Endometrial microvascular endothelial cells (primary cell): ENCODE results near the gene SPARCL1. TPM values are rescaled to one million over a fixed set of nuclear protein-coding genes. Genes with fewer than 3 reads are reported as not detected.
"Not testable (repeated sequence)": the region's sequence is repeated elsewhere in the genome, so short reads cannot be mapped to it uniquely, and the experiment has no call there.

Experiments
- in situ Hi-C: cut with HindIII; loops from 2 replicates; pipeline ENCODE4 v1.10.0; 2017; ENCODE audit warnings: low sequenced_read_pairs, low pct_unique_long_range_greater_than_20kb; ENCODE audit errors: inconsistent ontology term
- total RNA-seq: library from RNA; depleted of rRNA; stranded (reverse); fragments of >200 nt; gene quantifications from one replicate; pipeline ENCODE4 v1.2.3, GENCODE V29; 2015; ENCODE audit errors: inconsistent ontology term

SPARCL1 gene
- total RNA-seq, 1 donor from 2014 or later = 4.4 TPM

- in situ Hi-C loops = no loop called here
These were observed 59.8 kb downstream of the SPARCL1 start for GRCh38 chr4:87469390-87469789.

- in situ Hi-C loops = no loop called here
These were observed 63.3 kb downstream of the SPARCL1 start for GRCh38 chr4:87465739-87466366.

- in situ Hi-C loops = no loop called here
These were observed 67.1 kb downstream of the SPARCL1 start for GRCh38 chr4:87462102-87462501.

GRCh38 chr4:87461281-87461700 lies 67.9 kb downstream of the SPARCL1 start:
- in situ Hi-C loops = no loop called here

GRCh38 chr4:87458913-87459312 lies 70.3 kb downstream of the SPARCL1 start:
- in situ Hi-C loops = no loop called here

- in situ Hi-C loops = no loop called here
These were observed 77.6 kb downstream of the SPARCL1 start for GRCh38 chr4:87451537-87451936.

- in situ Hi-C loops = not testable (repeated sequence)
These were observed 82.8 kb downstream of the SPARCL1 start for GRCh38 chr4:87446375-87446774.

GRCh38 chr4:87445964-87446363 lies 83.2 kb downstream of the SPARCL1 start:
- in situ Hi-C loops = no loop called here

GRCh38 chr4:87444741-87445140 lies 84.4 kb downstream of the SPARCL1 start:
- in situ Hi-C loops = no loop called here

- in situ Hi-C loops = no loop called here
These were observed 86.3 kb downstream of the SPARCL1 start for GRCh38 chr4:87442889-87443288.

GRCh38 chr4:87433342-87433741 lies 95.8 kb downstream of the SPARCL1 start:
- in situ Hi-C loops = no loop called here

GRCh38 chr4:87430038-87430437 lies 99.1 kb downstream of the SPARCL1 start:
- in situ Hi-C loops = no loop called here

GRCh38 chr4:87428979-87429378 lies 100.2 kb downstream of the SPARCL1 start:
- in situ Hi-C loops = no loop called here

- in situ Hi-C loops = no loop called here
These were observed 101.7 kb downstream of the SPARCL1 start for GRCh38 chr4:87427518-87427868.

- in situ Hi-C loops = no loop called here
These were observed 102.2 kb downstream of the SPARCL1 start for GRCh38 chr4:87426865-87427517.

GRCh38 chr4:87425711-87426110 lies 103.5 kb downstream of the SPARCL1 start:
- in situ Hi-C loops = no loop called here

GRCh38 chr4:87424099-87424543 lies 105.1 kb downstream of the SPARCL1 start:
- in situ Hi-C loops = not testable (repeated sequence)
